Upper lobe of right lung (tissue), 1 donor: ENCODE data around the gene ELSPBP1. TPM values are rescaled to one million over a fixed set of nuclear protein-coding genes. Genes with fewer than 3 reads are reported as not detected.

Experiments
- ATAC-seq: fragments of 200-7000 bp; cut with Tn5 transposase; one replicate; pipeline ENCODE4 v1.9.1; 2020; ENCODE audit warnings: mild to moderate bottlenecking, moderate library complexity
- DNase-seq: peaks from one replicate; pipeline ENCODE4 v3.0.0-alpha.2; 2020
- H3K27ac ChIP-seq: fragments of 200-600 bp; one replicate; pipeline ENCODE4 v1.8.0; 2022
- H3K27me3 ChIP-seq: fragments of 200-600 bp; one replicate; pipeline ENCODE4 v1.8.0; 2022; ENCODE audit warnings: mild to moderate bottlenecking
- H3K36me3 ChIP-seq: fragments of 200-600 bp; one replicate; pipeline ENCODE4 v1.8.0; 2022
- H3K4me1 ChIP-seq: fragments of 200-600 bp; one replicate; pipeline ENCODE4 v1.8.0; 2022
- H3K4me3 ChIP-seq: fragments of 200-600 bp; one replicate; pipeline ENCODE4 v1.8.0; 2022; ENCODE audit warnings: mild to moderate bottlenecking
- H3K9me3 ChIP-seq: fragments of 200-600 bp; one replicate; pipeline ENCODE4 v1.8.0; 2022
- CTCF ChIP-seq: fragments of 200-600 bp; IDR thresholded peaks from one replicate; pipeline ENCODE4 v1.8.0; 2022; ENCODE audit warnings: antibody characterized with exemption
- intact Hi-C: fragments of 100-400 bp; cut with DNase I; formaldehyde crosslinking; loops from one replicate; pipeline ENCODE4 v1.11.0; 2022
- total RNA-seq: library from RNA; stranded (reverse); fragmentation: NEBNext Ultra II Directional; extraction: Animal tissue kit (Norgen Biotek cat#: 25700); gene quantifications from one replicate; pipeline ENCODE4 v1.2.1, GENCODE V29; 2021
- donor health status: DM: no; HTN: yes; CAD: no; lungs with severe emphysema.

Gene ELSPBP1
- total RNA-seq, 1 donor from 2014 or later = not detected

DNA sequence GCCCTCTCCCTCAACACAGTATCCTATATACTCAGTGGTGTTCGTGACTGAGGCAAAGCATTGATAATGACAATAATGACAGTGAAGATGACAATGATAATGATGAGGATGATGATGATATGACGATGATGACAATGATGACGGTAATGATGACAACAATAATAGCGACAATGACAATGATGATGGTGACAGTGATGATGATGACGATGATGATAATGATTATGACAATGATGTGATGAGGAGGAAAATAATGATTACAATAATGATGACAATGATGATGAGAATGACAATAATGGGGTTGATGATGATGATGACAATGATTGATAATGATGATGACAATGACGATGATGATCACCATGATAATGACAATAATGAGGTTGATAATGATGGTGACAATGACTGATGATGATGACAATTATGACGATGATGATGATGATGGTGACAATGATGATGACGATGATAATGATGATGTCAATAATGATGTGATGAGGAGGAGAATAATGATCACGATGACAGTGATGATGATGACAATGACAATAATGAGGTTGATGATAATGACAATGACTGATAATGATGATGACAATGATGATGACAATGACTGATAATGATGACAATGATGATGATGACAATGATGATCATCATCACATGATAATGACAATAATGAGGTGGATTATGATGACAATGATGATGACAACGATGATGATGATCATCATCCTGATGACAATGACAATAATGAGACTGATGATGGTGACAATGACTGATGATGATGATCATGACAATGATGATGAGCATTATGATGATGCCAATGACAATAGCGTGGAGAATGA, 16.7 kb downstream of the ELSPBP1 start:
- intact Hi-C loops = no loop called here
- H3K9me3 ChIP-seq = no peaks in the 10 kb centered on the region
- peaks cover 8% of the 10 kb centered on the region for H3K27me3 ChIP-seq
- H3K4me1 ChIP-seq = no peaks in the 10 kb centered on the region
- DNase-seq (no peak), ATAC-seq (no peak)
- no peak overlapping the region for H3K27ac ChIP-seq
- no peaks in the 10 kb centered on the region for H3K36me3 ChIP-seq
- no peak overlapping the region for H3K4me3 ChIP-seq
- TF ChIP-seq CTCF = no peak

DNA sequence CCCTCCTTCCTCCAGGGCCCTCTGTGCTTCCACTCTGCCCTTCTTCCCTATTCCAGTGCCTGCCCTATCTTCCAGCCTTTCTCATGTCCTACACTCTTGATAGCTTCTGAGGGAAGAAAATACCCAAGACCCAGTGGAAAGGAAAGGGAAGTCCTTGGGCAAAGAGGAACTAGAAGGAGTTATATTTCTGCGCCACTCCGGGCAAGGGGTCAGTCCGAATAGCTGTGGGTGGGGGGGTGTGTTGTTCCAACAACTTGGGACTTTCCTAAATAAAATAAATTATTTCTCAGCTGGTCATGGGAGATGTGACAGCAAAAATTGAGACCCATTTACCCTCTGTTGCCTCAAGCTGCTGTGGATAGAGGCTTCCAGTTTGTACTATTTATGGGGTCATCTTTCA, 26.3 kb downstream of the ELSPBP1 start:
- H3K36me3 ChIP-seq = no peaks in the 10 kb centered on the region
- H3K4me1 ChIP-seq = no peaks in the 10 kb centered on the region
- intact Hi-C loops = no loop called here
- H3K27me3 ChIP-seq = peaks cover 17% of the 10 kb centered on the region
- H3K27ac ChIP-seq = no peak overlapping the region
- H3K4me3 ChIP-seq = no peak overlapping the region
- H3K9me3 ChIP-seq = no peaks in the 10 kb centered on the region
- ATAC-seq = no peak
- TF ChIP-seq CTCF = no peak
- no peak for DNase-seq

DNA sequence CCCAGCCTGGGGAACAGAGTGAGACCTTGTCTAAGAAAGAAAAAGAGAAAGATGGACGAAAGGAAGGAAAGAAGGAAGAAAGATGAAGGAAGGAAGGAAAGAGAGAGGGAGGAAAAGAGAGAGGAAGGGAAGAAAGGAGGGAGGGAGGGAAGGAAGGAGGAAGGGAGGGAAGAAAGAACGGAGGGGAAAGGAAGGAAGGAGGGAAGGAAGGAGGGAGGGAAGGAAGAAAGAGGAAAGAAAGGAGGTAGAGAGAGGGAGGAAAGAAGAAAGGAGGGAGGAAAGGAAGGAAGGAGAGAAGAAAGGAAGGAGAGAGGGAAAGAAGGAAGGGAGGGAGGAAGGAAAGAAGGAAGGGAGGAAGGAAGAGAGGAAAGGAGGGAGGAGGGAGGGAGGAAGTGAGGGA, 28.6 kb downstream of the ELSPBP1 start:
- Histone ChIP-seq H3K27me3 (peaks cover 17% of the 10 kb centered on the region), H3K4me1 (no peaks in the 10 kb centered on the region), H3K36me3 (no peaks in the 10 kb centered on the region), H3K27ac (no peak overlapping the region), H3K4me3 (no peak overlapping the region), H3K9me3 (no peaks in the 10 kb centered on the region)
- ATAC-seq (no peak), DNase-seq (no peak)
- TF ChIP-seq CTCF = no peak
- intact Hi-C loops = no loop called here

GRCh38 chr19:48023518-48023917, 29.1 kb downstream of the ELSPBP1 start:
- TF ChIP-seq CTCF = no peak
- no peak overlapping the region for H3K27ac ChIP-seq
- ATAC-seq (no peak), DNase-seq (no peak)
- H3K27me3 ChIP-seq = peaks cover 17% of the 10 kb centered on the region
- H3K36me3 ChIP-seq = no peaks in the 10 kb centered on the region
- H3K4me1 ChIP-seq = no peaks in the 10 kb centered on the region
- no peak overlapping the region for H3K4me3 ChIP-seq
- intact Hi-C loops = no loop called here
- no peaks in the 10 kb centered on the region for H3K9me3 ChIP-seq

DNA sequence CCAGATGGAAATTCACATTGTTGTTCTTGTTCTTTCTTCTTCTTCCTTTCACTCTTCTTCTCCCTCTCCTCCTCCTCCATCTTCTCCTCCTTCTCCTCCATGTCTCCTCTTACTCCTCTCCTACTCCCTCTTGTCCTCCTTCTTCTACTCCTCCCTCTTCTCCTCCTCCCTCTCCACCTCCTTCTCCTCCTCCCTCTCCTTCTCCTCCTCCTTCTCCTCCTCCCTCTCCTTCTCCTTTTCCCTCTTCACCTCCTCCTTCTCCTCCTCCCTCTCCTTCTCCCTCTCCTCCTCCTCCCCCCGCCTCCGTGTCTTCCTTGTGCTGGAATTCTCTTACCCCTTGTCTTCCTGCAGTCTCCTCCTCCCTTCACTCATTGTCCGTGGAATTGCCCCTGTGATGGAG, 31.0 kb downstream of the ELSPBP1 start:
- intact Hi-C loops = no loop called here
- ATAC-seq (no peak), DNase-seq (no peak)
- no peaks in the 10 kb centered on the region for H3K4me1 ChIP-seq
- no peaks in the 10 kb centered on the region for H3K9me3 ChIP-seq
- TF ChIP-seq CTCF = no peak
- peaks cover 25% of the 10 kb centered on the region for H3K27me3 ChIP-seq
- H3K27ac ChIP-seq = no peak overlapping the region
- no peaks in the 10 kb centered on the region for H3K36me3 ChIP-seq
- H3K4me3 ChIP-seq = no peak overlapping the region
